Neural progenitor cell (in vitro differentiated cells): Measurements from ENCODE around the gene PREPL. TPM values are rescaled to one million over a fixed set of nuclear protein-coding genes. Genes with fewer than 3 reads are reported as not detected.

Experiments used
- DNase-seq: peaks from one replicate; pipeline ENCODE4 v3.0.0-alpha.2; 2016; ENCODE audit warnings: low spot score
- H2AFZ ChIP-seq: fragments of 200-600 bp; sonication (generic); replicated peaks from 2 replicates; pipeline ENCODE4 v1.6.1; 2016; ENCODE audit warnings: antibody characterized with exemption
- H3F3A ChIP-seq: fragments of 200-600 bp; sonication (generic); 2 replicates; pipeline ENCODE4 v1.6.1; 2016; ENCODE audit warnings: antibody characterized with exemption, low read depth
- H3K27ac ChIP-seq: fragments of 200-600 bp; sonication (generic); 2 replicates; pipeline ENCODE4 v1.5.1; 2016; ENCODE audit warnings: mild to moderate bottlenecking
- H3K27me3 ChIP-seq: fragments of 200-600 bp; sonication (generic); 2 replicates; pipeline ENCODE4 v1.6.1; 2016; ENCODE audit warnings: mild to moderate bottlenecking, moderate library complexity
- H3K36me3 ChIP-seq: fragments of 200-600 bp; sonication (generic); 2 replicates; pipeline ENCODE4 v1.5.1; 2016
- H3K4me1 ChIP-seq: fragments of 200-600 bp; sonication (generic); 2 replicates; pipeline ENCODE4 v1.6.1; 2016; ENCODE audit warnings: mixed run types
- H3K4me2 ChIP-seq: fragments of 200-600 bp; sonication (generic); 2 replicates; pipeline ENCODE4 v1.6.1; 2016
- H3K4me3 ChIP-seq: fragments of 200-600 bp; sonication (generic); 2 replicates; pipeline ENCODE4 v1.5.1; 2016
- H3K79me2 ChIP-seq: fragments of 200-600 bp; sonication (generic); 2 replicates; pipeline ENCODE4 v1.6.1; 2016; ENCODE audit warnings: low read depth
- H3K9ac ChIP-seq: fragments of 200-600 bp; sonication (generic); 2 replicates; pipeline ENCODE4 v1.6.1; 2016
- H3K9me3 ChIP-seq: fragments of 200-600 bp; sonication (generic); 2 replicates; pipeline ENCODE4 v1.5.1; 2016; ENCODE audit warnings: low read depth
- H4K20me1 ChIP-seq: fragments of 200-600 bp; sonication (generic); 2 replicates; pipeline ENCODE4 v1.6.1; 2016; ENCODE audit warnings: low read depth
- H3K27ac Mint-ChIP-seq: 3 replicates; pipeline ENCODE4 v1.8.0; 2021; ENCODE audit warnings: mixed read lengths
- H3K27me3 Mint-ChIP-seq: 2 replicates; pipeline ENCODE4 v1.8.0; 2022; ENCODE audit warnings: low read depth, mild to moderate bottlenecking, inconsistent platforms, moderate library complexity, mixed read lengths; ENCODE audit not compliant: insufficient read depth
- H3K36me3 Mint-ChIP-seq: 3 replicates; pipeline ENCODE4 v1.8.0; 2021; ENCODE audit warnings: mixed read lengths
- H3K4me1 Mint-ChIP-seq: 3 replicates; pipeline ENCODE4 v1.8.0; 2021; ENCODE audit warnings: mixed read lengths
- H3K4me3 Mint-ChIP-seq: 3 replicates; pipeline ENCODE4 v1.8.0; 2021; ENCODE audit warnings: mild to moderate bottlenecking, moderate library complexity, mixed read lengths
- H3K9me3 Mint-ChIP-seq: 3 replicates; pipeline ENCODE4 v1.8.0; 2020; ENCODE audit warnings: mixed read lengths
- CTCF ChIP-seq: fragments of 200-600 bp; sonication (generic); IDR thresholded peaks from 2 replicates; pipeline ENCODE4 v1.5.1; 2017; ENCODE audit warnings: antibody characterized with exemption, mild to moderate bottlenecking
- EZH2 ChIP-seq: fragments of 200-600 bp; sonication (generic); IDR thresholded peaks from 2 replicates; pipeline ENCODE4 v1.6.1; 2017; ENCODE audit warnings: antibody characterized with exemption, mild to moderate bottlenecking, moderate library complexity
- EZH2phosphoT487 ChIP-seq: fragments of 200-600 bp; sonication (generic); IDR thresholded peaks from 2 replicates; pipeline ENCODE4 v1.6.1; 2017; ENCODE audit warnings: antibody characterized with exemption
- total RNA-seq: library from RNA; depleted of rRNA; stranded (reverse); fragments of >200 nt; gene quantifications from 2 replicates; pipeline ENCODE4 v1.2.3, GENCODE V29; 2015; ENCODE audit warnings: low replicate concordance

The PREPL gene
- total RNA-seq, 1 donor from 2014 or later = 90.8 TPM

DNA sequence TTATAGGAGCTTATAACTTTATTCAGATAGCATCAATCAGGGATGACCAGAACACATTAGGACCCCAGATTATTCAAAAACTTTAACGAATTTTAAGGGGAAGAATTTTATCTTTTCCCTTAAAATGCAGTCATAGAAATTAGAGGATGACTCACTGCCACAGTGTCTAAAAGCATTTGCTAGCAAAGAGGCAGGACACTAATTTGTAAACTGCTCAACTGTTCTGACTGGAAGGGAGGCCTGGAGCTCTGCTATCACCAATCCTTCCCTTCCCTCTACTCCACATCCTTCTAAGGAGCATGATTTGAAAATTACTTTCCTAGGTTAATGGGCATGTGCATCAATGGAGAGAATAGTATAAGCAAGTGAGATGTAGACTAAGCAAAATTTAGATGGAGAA is 40.5 kb downstream of the PREPL start:
- H3K4me3 Mint-ChIP-seq = no peak overlapping the region
- H3K27me3 Mint-ChIP-seq = no peaks in the 10 kb centered on the region
- H2AFZ ChIP-seq = no peak overlapping the region
- no peak overlapping the region for H3K9ac ChIP-seq
- no peaks in the 10 kb centered on the region for H3K27me3 ChIP-seq
- no peaks in the 10 kb centered on the region for H3K4me1 Mint-ChIP-seq
- no peaks in the 10 kb centered on the region for H3K9me3 Mint-ChIP-seq
- no peaks in the 10 kb centered on the region for H3K79me2 ChIP-seq
- H3K4me3 ChIP-seq = no peak overlapping the region
- no peaks in the 10 kb centered on the region for H3K9me3 ChIP-seq
- no peaks in the 10 kb centered on the region for H4K20me1 ChIP-seq
- no peak overlapping the region for H3K27ac Mint-ChIP-seq
- TF ChIP-seq EZH2 = no peak
- TF ChIP-seq EZH2phosphoT487 = no peak
- TF ChIP-seq CTCF = no peak
- H3K36me3 Mint-ChIP-seq = peaks cover 39% of the 10 kb centered on the region
- no peak for DNase-seq
- H3K36me3 ChIP-seq = peaks cover 8% of the 10 kb centered on the region
- H3F3A ChIP-seq = no peaks in the 10 kb centered on the region
- H3K4me2 ChIP-seq = no peak overlapping the region
- peaks cover 2% of the 10 kb centered on the region for H3K4me1 ChIP-seq
- H3K27ac ChIP-seq = no peak overlapping the region

DNA sequence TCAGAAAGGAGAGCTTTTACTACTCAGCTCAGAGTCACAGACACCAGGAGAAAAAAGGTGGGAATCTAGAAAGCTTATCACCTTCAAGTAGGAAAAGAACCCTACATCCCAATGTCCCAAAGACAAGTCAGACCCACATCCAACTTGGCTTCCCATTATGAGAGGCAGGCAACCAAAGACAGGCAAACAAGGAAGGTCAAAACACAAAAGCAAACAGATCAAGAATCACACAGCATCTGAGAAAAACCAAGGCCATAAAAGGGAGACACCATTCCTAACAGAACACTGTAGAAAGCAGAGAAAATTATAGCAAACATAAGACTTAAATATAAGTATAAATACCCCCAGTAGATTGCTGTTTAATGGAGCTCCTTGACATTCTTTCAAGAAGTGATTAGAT is 45.3 kb downstream of the PREPL start:
- TF ChIP-seq CTCF (no peak), EZH2 (no peak), EZH2phosphoT487 (no peak)
- Mint-ChIP-seq H3K27me3 (no peaks in the 10 kb centered on the region), H3K4me1 (no peaks in the 10 kb centered on the region), H3K4me3 (no peak overlapping the region), H3K36me3 (peaks cover 48% of the 10 kb centered on the region), H3K27ac (no peak overlapping the region), H3K9me3 (peaks cover 8% of the 10 kb centered on the region)
- no peaks in the 10 kb centered on the region for H3F3A ChIP-seq
- H4K20me1 ChIP-seq = no peaks in the 10 kb centered on the region
- no peaks in the 10 kb centered on the region for H3K27me3 ChIP-seq
- H3K79me2 ChIP-seq = no peaks in the 10 kb centered on the region
- DNase-seq = no peak
- H2AFZ ChIP-seq = no peak overlapping the region
- H3K9ac ChIP-seq = no peak overlapping the region
- no peak overlapping the region for H3K27ac ChIP-seq
- H3K4me3 ChIP-seq = no peak overlapping the region
- peaks cover 5% of the 10 kb centered on the region for H3K4me1 ChIP-seq
- H3K4me2 ChIP-seq = no peak overlapping the region
- peaks cover 4% of the 10 kb centered on the region for H3K9me3 ChIP-seq
- H3K36me3 ChIP-seq = peaks cover 14% of the 10 kb centered on the region

GRCh38 chr2:44314362-44314761 is 46.9 kb downstream of the PREPL start:
- Histone ChIP-seq H4K20me1 (no peaks in the 10 kb centered on the region), H3K4me2 (no peak overlapping the region), H2AFZ (no peak overlapping the region), H3K79me2 (no peaks in the 10 kb centered on the region), H3F3A (peaks cover 5% of the 10 kb centered on the region), H3K4me1 (peaks cover 5% of the 10 kb centered on the region), H3K9ac (no peak overlapping the region), H3K27ac (no peak overlapping the region), H3K9me3 (peaks cover 20% of the 10 kb centered on the region), H3K4me3 (no peak overlapping the region), H3K36me3 (peaks cover 14% of the 10 kb centered on the region), H3K27me3 (no peaks in the 10 kb centered on the region)
- peaks cover 17% of the 10 kb centered on the region for H3K9me3 Mint-ChIP-seq
- H3K4me3 Mint-ChIP-seq = no peak overlapping the region
- peaks cover 4% of the 10 kb centered on the region for H3K27me3 Mint-ChIP-seq
- H3K27ac Mint-ChIP-seq = no peak overlapping the region
- H3K36me3 Mint-ChIP-seq = peaks cover 51% of the 10 kb centered on the region
- DNase-seq = no peak
- TF ChIP-seq CTCF (no peak), EZH2phosphoT487 (no peak)
- no peaks in the 10 kb centered on the region for H3K4me1 Mint-ChIP-seq
